DMS 273 (cell line): Measurements from ENCODE around the gene MAGI1.
"Not testable (repeated sequence)": the region's sequence is repeated elsewhere in the genome, so short reads cannot be mapped to it uniquely, and the experiment has no call there.

ENCODE experiments used
- DNase-seq: peaks from one replicate; lab custom pipeline; 2025; ENCODE audit not compliant: unreplicated experiment; lab: John Stamatoyannopoulos, UW

Gene MAGI1

DNA sequence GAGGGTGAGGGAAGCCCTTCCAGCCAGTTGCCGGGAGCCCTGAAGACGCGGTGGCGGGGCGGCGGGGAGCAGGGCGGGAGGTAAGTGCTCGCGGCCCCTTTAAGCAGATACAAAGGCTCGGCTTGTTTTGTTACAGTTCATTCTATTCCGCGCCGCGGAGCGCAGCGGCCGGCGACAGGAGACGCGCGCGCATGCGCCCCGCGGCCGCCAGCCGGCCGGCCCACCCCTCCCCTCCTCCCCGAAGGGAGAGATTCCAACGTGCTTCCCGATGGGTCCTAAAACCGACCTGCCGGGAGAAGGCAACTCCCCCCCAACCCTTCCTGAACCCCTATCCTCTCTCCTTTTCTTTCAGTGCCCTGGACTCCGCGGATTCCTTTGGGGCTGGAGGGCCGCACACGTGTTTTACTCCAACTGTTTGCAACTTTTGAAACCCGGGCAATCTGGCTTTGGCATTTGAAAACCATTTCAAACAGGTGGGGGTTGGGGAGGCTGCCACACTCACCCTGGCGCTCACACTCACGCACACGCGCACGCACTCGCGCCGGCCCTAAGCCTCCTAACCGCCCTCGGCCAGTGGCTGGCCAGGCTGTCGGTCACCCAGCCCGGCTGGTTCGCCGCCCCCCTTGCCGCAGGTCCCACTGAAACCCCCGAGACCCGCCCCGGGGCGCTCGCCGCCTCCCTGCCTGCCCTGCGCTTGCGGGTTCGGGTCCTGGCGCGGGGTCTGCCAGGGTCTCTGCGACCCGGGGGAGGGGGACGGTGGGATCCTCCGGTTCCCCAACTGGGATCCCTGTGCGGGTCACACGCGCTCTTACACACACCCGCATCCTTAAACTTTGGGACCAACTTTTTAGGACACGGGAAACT is at the start of gene MAGI1:
Gene MAGI1, minus strand, starts transcription at position 193 of the 864 bp plus-strand sequence. CDS start 610 bp downstream, outside the sequence.
- DNase-seq = peak; percentile 94

DNA sequence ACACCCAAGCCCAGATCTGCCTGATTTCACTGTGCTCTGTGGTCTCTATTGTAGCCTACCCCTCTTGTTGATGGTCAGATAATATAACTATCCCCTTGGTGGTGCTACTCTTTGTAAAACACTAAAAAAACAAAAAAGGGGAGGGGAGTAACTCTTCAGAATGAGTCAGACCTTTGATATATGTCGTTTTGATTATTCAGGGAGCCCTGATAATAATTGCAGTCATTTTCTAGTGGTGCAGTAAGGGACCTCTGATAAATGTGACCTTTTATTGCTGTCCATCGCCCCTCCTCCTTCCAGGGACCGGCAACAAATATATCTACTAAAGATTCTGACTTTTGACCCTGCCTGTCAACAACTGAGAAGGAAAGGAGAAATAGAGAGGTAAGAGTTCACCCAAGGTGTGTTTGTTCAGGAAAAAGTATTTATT is 45.1 kb upstream of the MAGI1 start:
- DNase-seq = no peak

DNA sequence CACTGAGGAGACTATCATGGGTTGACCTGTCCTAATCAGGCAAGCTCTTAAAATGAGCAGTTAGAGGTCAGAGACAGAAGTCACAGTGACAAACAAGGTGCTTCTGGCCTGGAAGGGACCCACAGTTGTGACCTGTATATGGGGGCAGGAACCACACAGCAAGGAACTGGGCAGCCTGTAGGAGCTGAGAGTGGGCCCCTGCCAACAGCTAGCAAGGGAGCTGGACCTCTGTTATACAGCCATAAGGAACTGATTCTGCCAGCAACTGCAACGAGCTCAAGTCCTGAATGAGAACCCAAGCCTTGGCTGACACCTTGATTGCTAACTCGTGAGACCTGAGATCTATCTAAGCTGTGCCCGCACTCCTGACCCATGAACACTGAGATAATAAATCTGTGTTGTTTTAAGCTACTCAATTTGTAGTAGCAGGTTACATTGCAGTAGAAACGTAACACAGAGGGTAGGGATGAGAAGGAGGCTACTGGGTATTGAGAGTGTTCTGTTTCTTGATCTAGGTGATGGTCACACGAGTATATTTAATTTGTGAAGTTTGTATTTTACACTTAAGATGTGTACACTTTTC is 44.5 kb upstream of the MAGI1 start:
- DNase-seq = no peak

DNA sequence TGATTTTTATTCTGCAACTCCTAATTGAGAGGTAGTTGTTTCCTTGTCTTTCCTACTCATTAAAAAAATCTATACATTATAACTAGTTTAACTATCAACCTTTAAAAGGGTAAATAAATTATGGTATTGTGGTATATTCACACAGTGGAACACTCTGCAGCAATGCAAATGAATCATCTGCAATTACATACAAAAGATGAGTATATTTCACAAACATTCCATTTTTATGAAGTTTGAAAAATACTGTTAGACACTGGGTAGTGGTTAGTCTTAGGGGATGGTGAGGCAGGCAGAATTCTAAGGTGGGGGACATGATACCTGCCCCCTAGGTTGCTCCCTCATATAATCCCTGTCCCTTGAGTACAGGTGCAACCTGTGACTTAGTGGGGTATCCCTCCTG is 44.0 kb upstream of the MAGI1 start:
- no peak for DNase-seq

DNA sequence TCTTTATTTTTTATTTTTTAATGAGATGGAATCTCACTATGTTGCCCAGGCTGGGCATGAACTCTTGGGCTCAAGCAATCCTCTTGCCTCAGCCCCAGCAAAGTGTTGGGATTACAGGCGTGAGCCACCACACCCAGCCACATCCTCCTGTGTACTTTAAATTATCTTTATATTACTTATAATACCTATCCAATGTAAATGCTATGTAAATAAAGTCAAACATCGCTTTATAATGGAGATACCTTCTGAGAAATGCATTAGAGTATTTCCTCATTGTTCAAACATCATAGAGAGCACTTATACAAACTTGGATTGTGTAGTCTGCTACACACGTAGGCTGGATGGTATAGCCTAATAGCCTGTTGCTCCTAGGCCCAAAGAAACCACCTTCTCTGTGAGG is 41.4 kb upstream of the MAGI1 start:
- no peak for DNase-seq

DNA sequence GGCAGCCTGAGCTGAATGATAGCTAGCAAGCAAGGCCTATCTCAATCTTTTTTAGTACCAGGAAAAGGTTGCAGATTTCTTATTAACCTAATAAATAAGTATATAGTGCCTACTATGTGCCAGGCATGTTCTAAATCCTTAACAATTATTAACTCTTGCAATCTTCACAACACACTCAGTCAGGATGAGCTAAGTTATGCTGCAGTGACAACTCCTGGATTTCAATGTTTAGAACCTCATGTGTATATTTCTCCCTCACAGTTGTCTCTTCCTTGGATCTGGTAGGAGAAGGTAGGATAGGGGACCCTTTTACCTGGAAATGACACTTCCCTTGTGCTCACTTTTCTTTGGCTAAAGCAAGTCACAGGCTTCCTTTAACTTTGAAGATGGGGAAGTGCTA is 39.3 kb upstream of the MAGI1 start:
- no peak for DNase-seq

DNA sequence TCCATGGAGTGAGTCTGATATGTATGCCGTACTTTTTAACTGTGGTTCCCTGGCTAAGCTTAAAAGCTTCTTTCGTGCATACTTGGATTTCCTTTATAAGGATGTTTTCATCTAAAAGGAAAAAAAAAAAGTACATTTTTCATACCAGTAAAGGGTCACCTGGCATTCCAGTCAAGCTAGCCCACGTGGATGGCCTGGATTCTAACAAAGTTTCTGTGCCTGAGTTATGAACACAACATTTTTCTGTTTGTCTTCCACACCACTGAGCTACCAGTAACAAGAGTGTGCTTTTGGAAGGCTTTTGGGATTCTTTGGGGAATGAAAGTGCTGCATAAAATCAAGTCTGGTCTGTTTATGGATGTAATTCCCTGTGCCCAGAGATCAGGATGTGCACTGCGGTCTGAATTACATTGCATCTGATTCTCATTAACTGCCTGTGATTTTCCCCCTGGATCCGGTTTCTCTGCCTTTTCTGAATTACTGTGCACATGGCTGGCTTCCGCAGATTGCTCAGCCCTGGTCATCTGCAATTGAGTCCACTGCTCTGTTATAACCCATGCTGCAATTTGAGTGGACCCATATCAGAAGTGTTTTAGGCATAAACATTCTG is 38.2 kb upstream of the MAGI1 start:
- no peak for DNase-seq

DNA sequence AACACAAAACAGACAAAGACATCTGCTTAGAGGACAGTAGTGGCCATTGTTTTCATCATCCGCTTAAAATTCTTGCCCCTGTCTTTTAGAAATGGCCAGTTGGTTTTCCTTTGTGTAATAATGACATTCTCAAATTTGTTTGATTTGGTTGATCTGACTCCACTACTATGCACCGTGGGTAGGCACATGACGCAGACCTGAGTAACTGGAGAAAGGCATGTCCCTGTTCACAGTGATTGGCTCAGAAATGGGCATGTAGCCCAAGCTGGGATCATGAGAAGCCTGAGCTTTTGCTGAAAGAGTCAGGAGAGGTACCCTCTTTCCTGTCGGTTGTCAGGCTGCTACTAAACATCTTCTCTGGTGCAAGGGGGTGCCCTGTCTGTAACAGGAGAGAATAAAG is 36.6 kb upstream of the MAGI1 start:
- DNase-seq = no peak

GRCh38 chr3:66073464-66074141 is 34.9 kb upstream of the MAGI1 start:
- DNase-seq = no peak

GRCh38 chr3:66068255-66068654 is 29.5 kb upstream of the MAGI1 start:
- no peak for DNase-seq

- no peak for DNase-seq
Measured at GRCh38 chr3:66066963-66067617, 28.4 kb upstream of the MAGI1 start.

DNA sequence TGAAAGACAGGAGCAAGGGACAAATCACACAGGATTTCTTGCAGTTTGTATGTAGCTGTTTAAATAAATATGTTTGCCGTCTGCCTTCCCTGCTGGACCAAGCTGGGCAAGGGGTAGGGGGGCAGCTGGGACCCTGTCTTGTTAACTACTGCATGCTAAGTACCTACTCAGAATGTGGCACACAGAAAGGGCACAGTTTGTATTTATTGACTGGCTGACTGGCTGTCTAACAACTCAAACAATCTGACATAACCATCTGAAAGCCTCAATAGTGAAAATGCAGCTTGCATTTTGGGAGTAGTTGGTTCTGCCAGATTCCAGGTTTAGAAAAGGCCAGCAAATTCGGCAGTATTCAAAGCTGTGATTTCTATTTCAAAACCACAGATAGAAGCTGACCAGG is 16.6 kb upstream of the MAGI1 start:
- DNase-seq = no peak

DNA sequence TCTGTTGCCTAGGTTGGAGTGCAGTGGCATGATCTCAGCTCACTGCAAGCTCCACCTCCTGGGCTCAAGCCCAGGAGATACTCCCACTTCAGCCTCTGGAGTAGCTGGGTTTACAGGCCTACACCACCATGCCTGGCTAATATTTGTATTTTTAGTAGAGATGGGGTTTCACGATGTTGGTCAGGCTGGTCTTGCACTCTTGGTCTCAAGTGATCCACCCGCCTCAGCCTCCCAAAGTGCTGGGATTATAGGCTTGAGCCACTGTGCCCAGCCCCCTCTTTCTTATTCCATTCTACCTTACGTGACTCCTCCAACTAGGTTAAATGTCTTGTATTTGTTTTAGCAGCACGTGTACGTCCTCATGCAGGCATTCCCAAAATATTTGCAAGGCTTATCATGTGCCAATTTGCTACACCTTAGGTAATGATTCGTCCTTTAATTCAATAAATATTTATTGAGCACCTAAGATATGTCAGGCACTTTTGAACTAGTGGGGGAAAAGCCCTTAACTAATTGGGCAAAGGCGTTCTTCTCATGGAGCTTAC is 14.9 kb upstream of the MAGI1 start:
- peak; percentile 7 for DNase-seq

DNA sequence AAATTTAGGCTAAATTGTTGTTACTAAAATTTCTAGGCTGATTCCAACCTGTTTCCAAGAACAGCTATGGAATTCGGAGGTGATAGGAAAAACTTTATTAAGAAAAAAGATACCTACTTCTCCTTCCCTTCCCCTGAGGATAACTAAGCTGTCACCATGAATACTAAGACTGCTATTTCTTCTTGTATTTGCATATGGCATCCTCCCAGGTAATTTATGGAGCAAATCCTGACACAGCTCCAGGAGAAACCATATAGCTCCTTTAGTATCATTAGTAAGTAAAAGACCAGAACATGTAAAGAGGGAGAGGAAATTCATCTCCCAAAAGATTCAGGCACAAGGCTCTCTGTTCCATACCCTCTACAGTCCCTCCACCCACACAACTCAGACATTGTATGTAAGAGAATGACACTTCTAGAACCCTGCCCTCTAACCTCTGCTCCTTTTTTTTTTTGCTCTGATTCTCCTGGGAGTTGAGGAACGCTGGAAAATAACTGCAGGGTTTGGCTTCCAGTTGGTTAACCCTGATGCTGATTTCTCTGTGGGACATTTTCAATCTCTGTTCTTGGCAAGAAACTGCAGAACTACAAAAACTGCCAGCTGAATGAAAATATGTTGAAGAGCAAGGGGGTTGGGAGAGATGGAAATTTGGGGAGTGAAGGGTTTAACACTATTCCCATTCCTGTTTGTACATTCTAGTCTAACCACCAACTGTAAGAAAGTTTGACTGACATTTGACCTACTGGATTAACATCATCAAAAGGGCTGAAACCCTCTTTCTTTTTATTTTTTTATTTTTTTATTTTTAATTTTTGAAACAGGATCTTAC is 14.2 kb upstream of the MAGI1 start:
- peak; percentile 2 for DNase-seq

DNA sequence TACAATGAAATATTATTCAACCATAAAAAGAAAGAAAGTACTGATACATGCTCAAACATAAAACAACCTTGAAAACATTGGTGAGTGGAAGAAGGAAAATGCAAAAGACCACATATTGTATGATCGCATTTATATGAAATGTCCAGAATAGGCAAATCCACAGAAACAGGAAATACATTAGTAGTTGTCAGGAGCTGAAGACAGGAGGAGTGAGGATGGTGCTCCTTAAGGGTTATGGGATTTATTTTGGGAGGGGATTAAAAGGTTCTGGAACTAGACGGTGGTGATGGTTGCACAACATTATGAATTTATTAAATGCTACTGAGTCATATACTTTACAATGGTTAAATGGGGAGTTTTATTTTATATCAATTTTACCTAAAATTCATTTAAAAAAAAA is 12.1 kb upstream of the MAGI1 start:
- no peak for DNase-seq

DNA sequence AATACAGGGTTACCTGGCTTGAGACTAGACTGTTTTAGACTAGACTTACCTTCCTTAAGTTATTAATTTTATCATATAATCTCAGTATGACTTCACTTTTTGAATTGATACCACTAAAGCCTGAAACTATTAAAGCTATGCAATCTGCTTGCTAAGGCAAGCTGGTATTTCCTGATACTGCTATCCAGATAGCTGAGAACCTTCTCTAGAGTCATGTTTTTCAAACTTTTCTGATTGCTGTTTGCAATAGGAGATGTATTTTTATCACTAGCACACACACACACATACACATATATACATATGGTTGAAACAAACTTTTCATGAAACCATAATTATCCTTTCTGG is 9.3 kb upstream of the MAGI1 start:
- no peak for DNase-seq

GRCh38 chr3:66047311-66048050 is 8.8 kb upstream of the MAGI1 start:
- DNase-seq = peak; percentile 16

DNA sequence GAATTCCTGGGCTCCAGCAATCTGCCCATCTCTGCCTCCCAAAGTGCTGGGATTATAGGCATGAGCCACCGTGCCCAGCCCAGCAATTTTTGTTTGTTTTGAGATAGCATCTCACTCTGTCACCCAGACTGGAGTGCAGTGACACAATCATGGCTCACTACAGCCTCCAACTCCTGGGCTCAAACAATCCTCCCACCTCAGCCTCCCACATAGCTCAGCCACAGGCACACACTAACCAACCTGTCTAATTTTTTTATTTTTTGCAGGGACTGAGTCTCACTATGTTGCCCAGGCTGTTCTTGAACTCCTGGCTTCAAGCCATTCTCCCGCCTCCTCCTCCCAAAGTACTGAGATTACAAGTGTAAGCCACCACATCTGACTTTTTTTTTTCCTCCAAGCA is 7.6 kb upstream of the MAGI1 start:
- not testable (repeated sequence) for DNase-seq

DNA sequence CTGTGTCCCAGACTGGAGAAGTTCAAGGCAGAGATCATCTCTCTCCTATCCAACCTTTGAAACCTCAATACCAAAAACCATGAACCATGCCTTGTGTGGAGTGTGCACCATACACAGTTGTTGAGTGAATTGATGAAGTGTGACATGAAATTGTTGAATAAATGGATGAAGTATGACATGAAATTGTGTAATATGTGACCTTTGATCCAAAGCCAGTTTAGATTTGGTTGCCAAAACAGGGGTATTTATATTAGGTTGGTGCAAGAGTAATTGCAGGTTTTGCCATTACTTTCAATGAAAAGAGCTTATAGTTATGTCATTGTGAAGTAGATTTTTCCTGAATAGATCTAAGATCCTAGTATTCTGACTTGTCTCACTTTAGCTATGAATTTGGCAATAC is 3.1 kb upstream of the MAGI1 start:
- no peak for DNase-seq
